Esophagus squamous epithelium (tissue), 4 donors: ENCODE results near the gene MOV10.
"Not testable (repeated sequence)": the region's sequence is repeated elsewhere in the genome, so short reads cannot be mapped to it uniquely, and the experiment has no call there.

Experiments used
- POLR2A ChIP-seq, 4 donors: fragments of 450-650 bp; IDR thresholded peaks; one replicate each; pipeline ENCODE4 v1.6.1; 2017; ENCODE audit warnings: antibody characterized with exemption in 4 of 4, mild to moderate bottlenecking in 4 of 4, moderate library complexity in 3 of 4
- TF ChIP-seq, protein P1 (sequence below), 6 experiments: fragments of 450-650 bp in 4 of 6; fragments of 200-600 bp in 2 of 6; sonication (generic) in 2 of 6; IDR thresholded peaks; one replicate each; pipeline ENCODE4 v1.5.1; 2016 to 2019; ENCODE audit warnings: antibody characterized with exemption in 6 of 6, mild to moderate bottlenecking in 4 of 6, moderate library complexity in 4 of 6

DNA sequence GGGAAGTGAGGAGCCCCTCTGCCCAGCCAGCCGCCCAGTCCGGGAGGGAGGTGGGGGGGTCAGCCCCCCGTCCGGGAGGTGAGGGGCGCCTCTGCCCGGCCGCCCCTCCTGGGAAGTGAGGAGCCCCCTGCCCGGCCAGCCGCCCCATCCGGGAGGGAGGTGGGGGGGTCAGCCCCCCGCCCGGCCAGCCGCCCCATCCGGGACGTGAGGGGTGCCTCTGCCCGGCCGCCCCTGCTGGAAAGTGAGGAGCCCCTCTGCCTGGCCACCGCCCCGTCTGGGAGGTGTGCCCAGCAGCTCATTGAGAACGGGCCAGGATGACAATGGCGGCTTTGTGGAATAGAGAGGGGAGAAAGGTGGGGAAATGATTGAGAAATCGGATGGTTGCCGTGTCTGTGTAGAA is 34.0 kb upstream of the MOV10 start:
- TF ChIP-seq, protein P1, sequence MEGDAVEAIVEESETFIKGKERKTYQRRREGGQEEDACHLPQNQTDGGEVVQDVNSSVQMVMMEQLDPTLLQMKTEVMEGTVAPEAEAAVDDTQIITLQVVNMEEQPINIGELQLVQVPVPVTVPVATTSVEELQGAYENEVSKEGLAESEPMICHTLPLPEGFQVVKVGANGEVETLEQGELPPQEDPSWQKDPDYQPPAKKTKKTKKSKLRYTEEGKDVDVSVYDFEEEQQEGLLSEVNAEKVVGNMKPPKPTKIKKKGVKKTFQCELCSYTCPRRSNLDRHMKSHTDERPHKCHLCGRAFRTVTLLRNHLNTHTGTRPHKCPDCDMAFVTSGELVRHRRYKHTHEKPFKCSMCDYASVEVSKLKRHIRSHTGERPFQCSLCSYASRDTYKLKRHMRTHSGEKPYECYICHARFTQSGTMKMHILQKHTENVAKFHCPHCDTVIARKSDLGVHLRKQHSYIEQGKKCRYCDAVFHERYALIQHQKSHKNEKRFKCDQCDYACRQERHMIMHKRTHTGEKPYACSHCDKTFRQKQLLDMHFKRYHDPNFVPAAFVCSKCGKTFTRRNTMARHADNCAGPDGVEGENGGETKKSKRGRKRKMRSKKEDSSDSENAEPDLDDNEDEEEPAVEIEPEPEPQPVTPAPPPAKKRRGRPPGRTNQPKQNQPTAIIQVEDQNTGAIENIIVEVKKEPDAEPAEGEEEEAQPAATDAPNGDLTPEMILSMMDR (IDR thresholded peaks at IDR 0.05): not testable (repeated sequence)
- TF ChIP-seq POLR2A (IDR thresholded peaks at IDR 0.05): not testable (repeated sequence)
